SK-N-SH treated with all-trans-retinoic acid at 6 μM for 48 hours (cell line): ENCODE data around the gene ALPL.

ENCODE experiments used
- ARNTL ChIP-seq: fragments of 450-650 bp; formaldehyde crosslinking; IDR thresholded peaks from 2 replicates; pipeline ENCODE4 v1.5.0; 2020; ENCODE audit warnings: low read depth, mild to moderate bottlenecking, moderate library complexity, borderline replicate concordance
- BACH2 ChIP-seq: fragments of 250-450 bp; sonication (Bioruptor Pico); IDR thresholded peaks from 2 replicates; pipeline ENCODE4 v1.9.0; 2021; ENCODE audit warnings: mild to moderate bottlenecking, borderline replicate concordance
- PATZ1 ChIP-seq: fragments of 250-450 bp; sonication (Bioruptor Pico); IDR thresholded peaks from 2 replicates; pipeline ENCODE4 v1.8.0; 2020; ENCODE audit warnings: mild to moderate bottlenecking, moderate library complexity, borderline replicate concordance
- RARB ChIP-seq: fragments of 250-450 bp; sonication (Bioruptor Pico); IDR thresholded peaks from 2 replicates; pipeline ENCODE4 v1.8.0; 2021; ENCODE audit warnings: mild to moderate bottlenecking, moderate library complexity
- ZFP3 ChIP-seq: fragments of 250-450 bp; sonication (Bioruptor Pico); IDR thresholded peaks from 2 replicates; pipeline ENCODE4 v1.5.0; 2020; ENCODE audit warnings: mild to moderate bottlenecking, moderate library complexity
- ZFP30 ChIP-seq: fragments of 450-650 bp; formaldehyde crosslinking; IDR thresholded peaks from 2 replicates; pipeline ENCODE4 v1.5.0; 2022; ENCODE audit warnings: mild to moderate bottlenecking, moderate library complexity
- ZNF565 ChIP-seq: fragments of 450-650 bp; formaldehyde crosslinking; conservative IDR thresholded peaks from 2 replicates; pipeline ENCODE4 v1.5.0; 2020; ENCODE audit warnings: low read depth, mild to moderate bottlenecking, moderate library complexity
- ZNF8 ChIP-seq: fragments of 450-650 bp; formaldehyde crosslinking; IDR thresholded peaks from 2 replicates; pipeline ENCODE4 v1.5.0; 2020; ENCODE audit warnings: mild to moderate bottlenecking, moderate library complexity
- TF ChIP-seq, protein P1 (sequence below): fragments of 250-450 bp; sonication (Bioruptor Pico); IDR thresholded peaks from 2 replicates; pipeline ENCODE4 v1.5.1; 2020; ENCODE audit warnings: low read depth, mild to moderate bottlenecking, moderate library complexity

GRCh38 chr1:21617126-21617738 lies 108.0 kb downstream of the ALPL start:
- TF ChIP-seq BACH2 (CRISPR knock-in tag): no peak
- no peak for TF ChIP-seq PATZ1 (CRISPR knock-in tag)
- TF ChIP-seq ZFP30: no peak
- no peak for TF ChIP-seq RARB
- TF ChIP-seq, protein P1, sequence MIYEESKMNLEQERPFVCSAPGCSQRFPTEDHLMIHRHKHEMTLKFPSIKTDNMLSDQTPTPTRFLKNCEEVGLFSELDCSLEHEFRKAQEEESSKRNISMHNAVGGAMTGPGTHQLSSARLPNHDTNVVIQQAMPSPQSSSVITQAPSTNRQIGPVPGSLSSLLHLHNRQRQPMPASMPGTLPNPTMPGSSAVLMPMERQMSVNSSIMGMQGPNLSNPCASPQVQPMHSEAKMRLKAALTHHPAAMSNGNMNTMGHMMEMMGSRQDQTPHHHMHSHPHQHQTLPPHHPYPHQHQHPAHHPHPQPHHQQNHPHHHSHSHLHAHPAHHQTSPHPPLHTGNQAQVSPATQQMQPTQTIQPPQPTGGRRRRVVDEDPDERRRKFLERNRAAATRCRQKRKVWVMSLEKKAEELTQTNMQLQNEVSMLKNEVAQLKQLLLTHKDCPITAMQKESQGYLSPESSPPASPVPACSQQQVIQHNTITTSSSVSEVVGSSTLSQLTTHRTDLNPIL (CRISPR knock-in tag): no peak
- no peak for TF ChIP-seq ZNF8
- TF ChIP-seq ARNTL: no peak
- TF ChIP-seq ZFP3: no peak
- no peak for TF ChIP-seq ZNF565 (CRISPR knock-in tag)
